NT2/D1 (cell line): ENCODE measurements around the gene GPR35.

ENCODE experiments used
- SUZ12 ChIP-seq: IDR thresholded peaks from 2 replicates; pipeline ENCODE4 v1.6.1; 2011; ENCODE audit not compliant: insufficient read length, insufficient read depth; ENCODE audit errors: extremely low read depth
- YY1 ChIP-seq: IDR thresholded peaks from 2 replicates; pipeline ENCODE4 v1.6.1; 2011; ENCODE audit not compliant: insufficient read length, insufficient read depth
- ZNF274 ChIP-seq: IDR thresholded peaks from 2 replicates; pipeline ENCODE4 v1.6.1; 2011; ENCODE audit warnings: mild to moderate bottlenecking, low read depth, low read length

GRCh38 chr2:240638512-240639160, 13.4 kb downstream of the GPR35 start:
- TF ChIP-seq SUZ12 (no peak), ZNF274 (no peak), YY1 (no peak)
